Mesendoderm (in vitro differentiated cells): ENCODE data around the gene EFHD1.

ENCODE experiments used
- DNase-seq: peaks from one replicate; pipeline ENCODE4 v3.0.0; 2013
- H2AK5ac ChIP-seq: 2 replicates; pipeline ENCODE4 v1.6.1; 2013; ENCODE audit warnings: low read length, inconsistent platforms
- H2BK120ac ChIP-seq: 2 replicates; pipeline ENCODE4 v1.6.1; 2013; ENCODE audit warnings: low read depth, mild to moderate bottlenecking, low read length, moderate library complexity, mixed read lengths
- H2BK15ac ChIP-seq: replicated peaks from 2 replicates; pipeline ENCODE4 v1.6.1; 2013; ENCODE audit warnings: low read depth, mild to moderate bottlenecking, moderate library complexity
- H2BK5ac ChIP-seq: 2 replicates; pipeline ENCODE4 v1.6.1; 2013; ENCODE audit warnings: low read length, inconsistent platforms
- H3K18ac ChIP-seq: 2 replicates; pipeline ENCODE4 v1.6.1; 2013; ENCODE audit warnings: mild to moderate bottlenecking, low read length, mixed read lengths
- H3K23ac ChIP-seq: one replicate; pipeline ENCODE4 v1.6.1; 2013; ENCODE audit warnings: low read length
- H3K27ac ChIP-seq: 2 replicates; pipeline ENCODE4 v1.5.1; 2013; ENCODE audit warnings: low read depth, mild to moderate bottlenecking, inconsistent platforms, low read length, moderate library complexity
- H3K27me3 ChIP-seq: 2 replicates; pipeline ENCODE4 v1.6.1; 2013; ENCODE audit warnings: low read length, control low read depth, mild to moderate bottlenecking, inconsistent platforms; ENCODE audit not compliant: insufficient read depth, poor library complexity
- H3K36me3 ChIP-seq: 2 replicates; pipeline ENCODE4 v1.6.1; 2013; ENCODE audit warnings: low read length, inconsistent platforms; ENCODE audit not compliant: control insufficient read depth, insufficient read depth
- H3K4ac ChIP-seq: one replicate; pipeline ENCODE4 v1.6.1; 2013; ENCODE audit warnings: low read depth, mild to moderate bottlenecking, low read length, moderate library complexity
- H3K4me1 ChIP-seq: 2 replicates; pipeline ENCODE4 v1.6.1; 2013; ENCODE audit warnings: low read depth, low read length, inconsistent platforms; ENCODE audit not compliant: control insufficient read depth
- H3K4me2 ChIP-seq: 2 replicates; pipeline ENCODE4 v1.6.1; 2013; ENCODE audit warnings: low read length
- H3K4me3 ChIP-seq: 2 replicates; pipeline ENCODE4 v1.5.1; 2013; ENCODE audit warnings: mild to moderate bottlenecking, low read length
- H3K56ac ChIP-seq: one replicate; pipeline ENCODE4 v1.6.1; 2013; ENCODE audit warnings: low read length
- H3K79me1 ChIP-seq: 2 replicates; pipeline ENCODE4 v1.6.1; 2013; ENCODE audit warnings: low read length, inconsistent platforms
- H3K79me2 ChIP-seq: 2 replicates; pipeline ENCODE4 v1.6.1; 2013; ENCODE audit warnings: mild to moderate bottlenecking, low read length; ENCODE audit not compliant: control insufficient read depth, insufficient read depth
- H3K9ac ChIP-seq: 2 replicates; pipeline ENCODE4 v1.6.1; 2013; ENCODE audit warnings: low read length, inconsistent platforms
- H4K5ac ChIP-seq: one replicate; pipeline ENCODE4 v1.6.1; 2013; ENCODE audit warnings: low read length
- H4K8ac ChIP-seq: one replicate; pipeline ENCODE4 v1.6.1; 2013; ENCODE audit warnings: low read depth, mild to moderate bottlenecking, control low read depth, low read length, moderate library complexity
- WGBS: extraction: QIAGEN DNeasy Blood & Tissue Kit; methylation state at CpG from one replicate; pipeline ENCODE4 v1.1.7; 2013; ENCODE audit warnings: low lambda C conversion rate, missing lambda C conversion rate; ENCODE audit not compliant: insufficient coverage; ENCODE audit errors: extremely low coverage; 5-methylcytosine and 5-hydroxymethylcytosine counted together

Gene EFHD1

DNA sequence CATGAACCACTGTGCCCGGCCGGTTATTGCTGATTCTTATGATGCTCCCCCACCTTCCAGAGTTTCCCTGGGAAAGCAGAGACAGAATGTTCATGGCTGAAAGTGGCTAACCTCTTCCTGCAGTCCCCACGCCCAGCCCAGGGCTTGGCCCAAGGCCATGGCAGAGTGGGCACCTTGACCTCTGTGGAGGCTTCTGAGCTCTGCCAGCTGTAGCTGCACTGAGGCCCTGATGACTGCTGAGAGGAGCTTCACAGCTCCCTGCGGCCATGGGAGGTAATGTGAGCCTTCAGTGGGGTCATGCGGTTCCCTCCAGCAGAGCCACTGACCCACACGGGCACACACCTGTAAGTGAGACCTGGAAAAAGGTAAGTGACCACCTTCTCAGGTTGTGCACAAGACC is 13.3 kb downstream of the EFHD1 start:
- Histone ChIP-seq H3K79me2 (no peaks in the 10 kb centered on the region), H3K4me3 (no peak overlapping the region), H3K36me3 (no peaks in the 10 kb centered on the region), H2BK15ac (no peak overlapping the region), H3K23ac (no peak overlapping the region), H3K79me1 (no peaks in the 10 kb centered on the region), H3K56ac (no peak overlapping the region), H2BK5ac (no peak overlapping the region), H3K9ac (no peak overlapping the region), H3K4me2 (no peak overlapping the region), H4K5ac (no peak overlapping the region), H4K8ac (no peak overlapping the region), H3K27me3 (no peaks in the 10 kb centered on the region), H3K4ac (no peak overlapping the region), H3K27ac (no peak overlapping the region), H3K4me1 (no peaks in the 10 kb centered on the region), H2AK5ac (no peak overlapping the region), H2BK120ac (no peak overlapping the region), H3K18ac (no peak overlapping the region)
- no peak for DNase-seq
- WGBS = no CpG with 5 or more reads among the region's 6 CpGs

DNA sequence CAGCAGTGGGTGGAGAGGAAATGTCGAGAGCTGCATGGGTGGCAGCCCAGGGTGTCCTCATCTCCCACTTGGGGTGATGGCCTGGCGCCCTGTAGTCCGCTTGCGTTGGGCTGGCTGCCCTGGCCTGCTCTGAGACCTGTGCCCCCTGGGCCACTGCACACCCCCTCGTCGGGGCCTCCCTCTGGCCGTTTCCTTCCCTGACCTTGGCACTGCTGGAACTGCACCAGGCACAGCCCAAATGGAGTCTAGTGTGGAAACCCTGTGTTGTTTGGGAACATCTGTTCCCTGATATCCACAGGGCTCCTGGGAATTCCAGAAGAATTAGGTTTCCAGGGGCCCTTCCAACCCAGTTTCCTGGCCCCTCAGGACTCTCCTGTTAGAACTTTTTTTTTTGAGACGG is 13.9 kb downstream of the EFHD1 start:
- no peaks in the 10 kb centered on the region for H3K36me3 ChIP-seq
- no peak overlapping the region for H3K56ac ChIP-seq
- H2AK5ac ChIP-seq = no peak overlapping the region
- DNase-seq = no peak
- no peak overlapping the region for H3K9ac ChIP-seq
- H3K79me1 ChIP-seq = no peaks in the 10 kb centered on the region
- no peaks in the 10 kb centered on the region for H3K27me3 ChIP-seq
- H4K5ac ChIP-seq = no peak overlapping the region
- H3K4me1 ChIP-seq = peaks cover 2% of the 10 kb centered on the region
- no CpG with 5 or more reads among the region's 8 CpGs for WGBS
- H3K18ac ChIP-seq = no peak overlapping the region
- H3K27ac ChIP-seq = no peak overlapping the region
- no peak overlapping the region for H3K23ac ChIP-seq
- no peak overlapping the region for H2BK5ac ChIP-seq
- H3K4ac ChIP-seq = no peak overlapping the region
- no peaks in the 10 kb centered on the region for H3K79me2 ChIP-seq
- no peak overlapping the region for H3K4me2 ChIP-seq
- H2BK15ac ChIP-seq = no peak overlapping the region
- H2BK120ac ChIP-seq = no peak overlapping the region
- no peak overlapping the region for H4K8ac ChIP-seq
- no peak overlapping the region for H3K4me3 ChIP-seq

DNA sequence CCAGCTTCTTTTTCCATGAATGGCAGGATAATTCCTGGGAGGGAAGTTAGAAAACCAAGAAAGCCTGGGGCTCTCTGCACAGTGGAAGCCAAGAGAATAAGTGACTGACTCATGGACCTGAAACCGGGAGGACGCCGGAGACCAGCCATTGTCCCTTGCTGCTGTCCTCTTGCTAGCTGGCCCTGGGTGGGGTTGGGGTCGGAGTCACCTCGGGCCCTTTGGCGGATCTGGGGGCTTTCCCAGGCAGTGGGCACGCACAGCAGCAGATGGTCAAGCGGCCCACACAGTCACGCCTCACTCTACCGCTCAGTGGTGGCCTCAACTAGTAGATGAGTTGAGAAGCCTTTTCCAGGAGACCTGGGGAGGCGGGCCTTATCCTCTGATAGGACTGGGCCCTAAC is 15.6 kb downstream of the EFHD1 start:
- WGBS = no CpG with 5 or more reads among the region's 11 CpGs
- H3K4ac ChIP-seq = no peak overlapping the region

DNA sequence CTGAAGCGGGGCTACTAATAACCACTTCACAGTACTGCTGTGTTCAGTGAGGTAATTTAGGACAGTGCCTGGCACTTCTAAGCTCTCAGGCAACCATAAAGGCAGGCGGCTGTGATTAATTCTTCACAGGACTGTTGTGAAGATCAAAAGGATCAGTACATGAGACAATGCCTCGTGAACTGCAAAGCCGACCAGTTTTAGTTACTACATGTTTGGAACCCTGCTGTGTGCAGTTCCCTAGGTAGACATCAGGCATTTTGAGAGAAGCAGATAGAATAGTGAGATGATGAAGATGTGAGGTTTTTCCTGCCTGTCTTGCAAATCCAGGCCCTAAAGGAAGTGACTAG is 19.1 kb downstream of the EFHD1 start:
- H4K8ac ChIP-seq = no peak overlapping the region
- no peak overlapping the region for H2BK5ac ChIP-seq
- H3K36me3 ChIP-seq = no peaks in the 10 kb centered on the region
- H3K18ac ChIP-seq = no peak overlapping the region
- no peak overlapping the region for H3K9ac ChIP-seq
- no peak overlapping the region for H2BK120ac ChIP-seq
- peak; percentile 61 for DNase-seq
- H3K27ac ChIP-seq = no peak overlapping the region
- H2BK15ac ChIP-seq = no peak overlapping the region
- H3K4ac ChIP-seq = no peak overlapping the region
- H4K5ac ChIP-seq = no peak overlapping the region
- no peak overlapping the region for H3K56ac ChIP-seq
- no peak overlapping the region for H2AK5ac ChIP-seq
- no peak overlapping the region for H3K23ac ChIP-seq
- H3K79me1 ChIP-seq = no peaks in the 10 kb centered on the region
- H3K4me3 ChIP-seq = no peak overlapping the region
- no CpG with 5 or more reads among the region's 4 CpGs for WGBS
- no peaks in the 10 kb centered on the region for H3K27me3 ChIP-seq
- no peak overlapping the region for H3K4me2 ChIP-seq
- H3K79me2 ChIP-seq = no peaks in the 10 kb centered on the region
- peaks cover 5% of the 10 kb centered on the region for H3K4me1 ChIP-seq

More for the DNA sequence above, 15.6 kb downstream of the EFHD1 start:
- Histone ChIP-seq H3K56ac (no peak overlapping the region), H3K36me3 (no peaks in the 10 kb centered on the region), H3K23ac (no peak overlapping the region), H4K5ac (no peak overlapping the region), H3K18ac (no peak overlapping the region), H3K79me2 (no peaks in the 10 kb centered on the region), H3K4me3 (no peak overlapping the region), H2BK5ac (no peak overlapping the region), H3K27me3 (no peaks in the 10 kb centered on the region), H3K79me1 (no peaks in the 10 kb centered on the region), H2BK120ac (no peak overlapping the region), H2BK15ac (no peak overlapping the region), H3K27ac (no peak overlapping the region), H3K4me1 (peaks cover 5% of the 10 kb centered on the region), H2AK5ac (no peak overlapping the region), H4K8ac (no peak overlapping the region), H3K9ac (no peak overlapping the region), H3K4me2 (no peak overlapping the region)
- no peak for DNase-seq

DNA sequence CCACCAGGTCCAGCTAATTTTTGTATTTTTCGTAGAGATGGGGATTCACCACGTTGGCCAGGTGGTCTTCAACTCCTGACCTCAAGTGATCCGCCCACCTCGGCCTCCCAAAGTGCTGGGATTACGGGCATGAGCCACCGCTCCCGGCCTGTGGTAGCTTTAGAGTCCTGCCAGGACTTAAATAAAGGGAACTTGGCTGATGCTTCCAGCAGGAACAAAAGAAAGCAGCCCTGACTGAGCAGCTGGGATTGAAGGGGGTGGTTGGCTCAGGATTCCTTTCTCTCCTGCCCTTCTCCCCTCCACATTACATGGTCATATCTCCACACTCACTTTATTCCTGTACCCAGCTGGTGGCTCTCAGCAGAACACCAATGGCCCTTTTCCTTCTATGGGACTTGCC is 20.0 kb downstream of the EFHD1 start:
- no peaks in the 10 kb centered on the region for H3K27me3 ChIP-seq
- no peak overlapping the region for H3K56ac ChIP-seq
- H2BK120ac ChIP-seq = no peak overlapping the region
- no peak overlapping the region for H3K4me3 ChIP-seq
- no peak overlapping the region for H3K4me2 ChIP-seq
- no peak overlapping the region for H4K5ac ChIP-seq
- no peak for DNase-seq
- H3K9ac ChIP-seq = no peak overlapping the region
- no peaks in the 10 kb centered on the region for H3K79me1 ChIP-seq
- no peak overlapping the region for H2BK15ac ChIP-seq
- H3K4ac ChIP-seq = no peak overlapping the region
- no peak overlapping the region for H4K8ac ChIP-seq
- no peaks in the 10 kb centered on the region for H3K79me2 ChIP-seq
- no peak overlapping the region for H3K23ac ChIP-seq
- H3K36me3 ChIP-seq = no peaks in the 10 kb centered on the region
- no peak overlapping the region for H3K18ac ChIP-seq
- H2BK5ac ChIP-seq = no peak overlapping the region
- H2AK5ac ChIP-seq = no peak overlapping the region
- no peak overlapping the region for H3K27ac ChIP-seq
- WGBS = no CpG with 5 or more reads among the region's 7 CpGs
- H3K4me1 ChIP-seq = peaks cover 5% of the 10 kb centered on the region

DNA sequence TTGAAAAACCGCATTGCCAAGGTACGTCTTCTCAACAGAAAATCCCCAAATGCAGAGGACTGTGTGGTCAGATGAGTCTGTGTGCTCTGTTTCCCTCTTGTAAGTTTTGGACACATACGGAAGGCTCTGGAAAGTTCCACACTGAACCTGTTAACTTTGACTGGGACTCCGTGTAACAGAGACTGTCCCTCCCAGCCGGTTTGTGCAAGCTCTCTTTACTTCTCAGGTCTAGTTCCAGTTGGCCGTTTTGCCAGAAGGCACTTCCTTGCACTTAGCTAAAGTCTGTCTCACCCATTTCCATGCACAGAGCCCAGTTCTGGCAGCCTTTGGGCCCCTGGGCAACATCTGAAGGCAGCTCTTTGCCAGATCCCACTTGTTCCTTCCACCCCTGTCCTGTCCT is 22.0 kb downstream of the EFHD1 start:
- H3K4me3 ChIP-seq = no peak overlapping the region
- no peak for DNase-seq
- H3K79me2 ChIP-seq = no peaks in the 10 kb centered on the region
- H3K9ac ChIP-seq = no peak overlapping the region
- H3K4ac ChIP-seq = no peak overlapping the region
- no peak overlapping the region for H3K18ac ChIP-seq
- H3K36me3 ChIP-seq = no peaks in the 10 kb centered on the region
- no peak overlapping the region for H2AK5ac ChIP-seq
- no CpG with 5 or more reads among the region's 6 CpGs for WGBS
- no peaks in the 10 kb centered on the region for H3K27me3 ChIP-seq
- no peaks in the 10 kb centered on the region for H3K79me1 ChIP-seq
- no peak overlapping the region for H4K5ac ChIP-seq
- no peak overlapping the region for H2BK15ac ChIP-seq
- H2BK5ac ChIP-seq = no peak overlapping the region
- no peak overlapping the region for H3K27ac ChIP-seq
- H3K4me1 ChIP-seq = peaks cover 5% of the 10 kb centered on the region
- no peak overlapping the region for H4K8ac ChIP-seq
- no peak overlapping the region for H3K4me2 ChIP-seq
- no peak overlapping the region for H2BK120ac ChIP-seq
- no peak overlapping the region for H3K56ac ChIP-seq
- no peak overlapping the region for H3K23ac ChIP-seq
